K562 (cell line): ENCODE measurements around the gene RPS19BP1. TPM values are rescaled to one million over a fixed set of nuclear protein-coding genes. Genes with fewer than 3 reads are reported as not detected.

Experiments used
- ATAC-seq: fragments of 200-7000 bp; cut with Tn5 transposase; 3 replicates; pipeline ENCODE4 v1.9.1; 2020; ENCODE audit warnings: moderate library complexity
- BruUV-seq: library from RNA; stranded (reverse); fragments of 400-500 nt; replicated peaks from 2 replicates; lab custom pipeline; 2021; lab: Mats Ljungman, UMichigan
- CTCF ChIA-PET: fragments of 300-600 bp; formaldehyde crosslinking; extraction: SDS; loops from one replicate; lab custom pipeline; 2021; ENCODE audit warnings: low intra/inter-chr PET ratio; lab: Yijun Ruan, JAX
- POLR2A ChIA-PET: fragments of 300-600, 350-650 bp; sonication (Branson Sonifier 250); formaldehyde crosslinking; extraction: SDS; loops from one replicate; lab custom pipeline; 2021; ENCODE audit warnings: antibody characterized with exemption, inconsistent platforms; lab: Yijun Ruan, JAX
- DNase-seq, 4 experiments: peaks; one replicate each; pipeline versions ENCODE4 v3.0.0 to v3.0.0-alpha.2; 2011 to 2018; ENCODE audit warnings: low spot score in 3 of 4, mixed read lengths in 3 of 4; ENCODE audit errors: extremely low read depth in 1 of 4
- FAIRE-seq: peaks from 2 replicates; lab custom pipeline; 2011; peaks lifted over from hg19 to GRCh38; lab: Jason Lieb, UNC
- H2AFZ ChIP-seq: 2 replicates; pipeline ENCODE4 v1.6.0; 2011; ENCODE audit warnings: low read depth, low read length, control low read depth, inconsistent platforms
- H3K27ac ChIP-seq: fragments of 200-600 bp; 3 replicates; pipeline ENCODE4 v1.8.0; 2011; ENCODE audit warnings: low read depth, mild to moderate bottlenecking, control low read depth, inconsistent platforms, low read length, moderate library complexity, mixed read lengths; ENCODE audit errors: extremely low read depth
- H3K27me3 ChIP-seq, 2 experiments: fragments of 300-600 bp in 1 of 2; 2 replicates in 1 of 2; 3 replicates in 1 of 2; pipeline versions ENCODE4 v1.6.0 to v1.8.0; 2011; ENCODE audit warnings: inconsistent platforms in 2 of 2, low read length in 2 of 2, mild to moderate bottlenecking in 1 of 2, mixed read lengths in 1 of 2, moderate library complexity in 1 of 2; ENCODE audit not compliant: control insufficient read depth in 2 of 2, insufficient read depth in 2 of 2
- H3K36me3 ChIP-seq: fragments of 300-600 bp; 3 replicates; pipeline ENCODE4 v1.8.0; 2011; ENCODE audit warnings: mild to moderate bottlenecking, low read length, inconsistent platforms; ENCODE audit not compliant: control insufficient read depth, insufficient read depth
- H3K4me1 ChIP-seq, 2 experiments: fragments of 200-600 bp in 1 of 2; replicated peaks in 1 of 2; 2 replicates in 1 of 2; 3 replicates in 1 of 2; pipeline versions ENCODE4 v1.5.1 to v1.8.0; 2011; ENCODE audit warnings: inconsistent platforms in 2 of 2, low read length in 2 of 2, mild to moderate bottlenecking in 1 of 2, mixed read lengths in 1 of 2, moderate library complexity in 1 of 2; ENCODE audit not compliant: control insufficient read depth in 2 of 2, insufficient read depth in 2 of 2
- H3K4me2 ChIP-seq: 2 replicates; pipeline ENCODE4 v1.6.1; 2011; ENCODE audit warnings: low read length, control low read depth, inconsistent platforms, mixed read lengths; ENCODE audit not compliant: insufficient read depth
- H3K4me3 ChIP-seq: fragments of 200-600 bp; sonication (generic), shearing (Covaris generic); 2 replicates; pipeline ENCODE4 v1.5.1; 2016; ENCODE audit warnings: control low read depth, inconsistent platforms
- H3K79me2 ChIP-seq: fragments of 200-600 bp; 3 replicates; pipeline ENCODE4 v1.8.0; 2011; ENCODE audit warnings: low read length, inconsistent platforms; ENCODE audit not compliant: control insufficient read depth, insufficient read depth
- H3K9ac ChIP-seq, 2 experiments: 2 replicates each; pipeline versions ENCODE4 v1.6.0 to v1.6.1; 2011; ENCODE audit warnings: low read depth in 2 of 2, low read length in 2 of 2, control low read depth in 1 of 2, inconsistent platforms in 1 of 2, mild to moderate bottlenecking in 1 of 2, mixed read lengths in 1 of 2; ENCODE audit not compliant: insufficient read depth in 1 of 2
- H3K9me1 ChIP-seq: one replicate; pipeline ENCODE4 v1.6.0; 2011; ENCODE audit warnings: inconsistent platforms, mild to moderate bottlenecking, low read length, moderate library complexity; ENCODE audit not compliant: control insufficient read depth, insufficient read depth
- H3K9me3 ChIP-seq: replicated peaks from 2 replicates; pipeline ENCODE4 v1.5.1; 2011; ENCODE audit warnings: low read depth, low read length, inconsistent platforms; ENCODE audit not compliant: control insufficient read depth, insufficient read depth
- H4K20me1 ChIP-seq: replicated peaks from 2 replicates; pipeline ENCODE4 v1.6.1; 2011; ENCODE audit warnings: low read length, inconsistent platforms, mixed read lengths; ENCODE audit not compliant: control insufficient read depth, insufficient read depth
- CBFA2T2 ChIP-seq: fragments of 450-650 bp; conservative IDR thresholded peaks from 2 replicates; pipeline ENCODE4 v1.6.1; 2017; ENCODE audit warnings: mild to moderate bottlenecking
- EZH2 ChIP-seq: IDR thresholded peaks from 2 replicates; pipeline ENCODE4 v1.6.1; 2012; ENCODE audit warnings: low read depth, mild to moderate bottlenecking, inconsistent platforms, low read length, borderline replicate concordance
- FOXA3 ChIP-seq, 2 experiments: fragments of 450-650 bp in 1 of 2; sonication (generic) in 1 of 2; formaldehyde crosslinking; IDR thresholded peaks in 1 of 2; conservative IDR thresholded peaks in 1 of 2; 2 replicates each; pipeline versions ENCODE4 v1.4.0 to v1.8.0; 2020 to 2022; ENCODE audit warnings: mild to moderate bottlenecking in 2 of 2, missing genetic modification reagents in 1 of 2
- ILF3 ChIP-seq: fragments of 450-650 bp; IDR thresholded peaks from 2 replicates; pipeline ENCODE4 v1.6.1; 2018; ENCODE audit warnings: antibody characterized with exemption, mild to moderate bottlenecking, moderate library complexity, borderline replicate concordance
- KLF6 ChIP-seq: fragments of 250-450 bp; sonication (Bioruptor Pico); IDR thresholded peaks from 2 replicates; pipeline ENCODE4 v1.4.0; 2020; ENCODE audit warnings: mild to moderate bottlenecking, moderate library complexity, borderline replicate concordance
- MYBL2 ChIP-seq, 2 experiments: fragments of 450-650 bp in 1 of 2; sonication (generic) in 1 of 2; formaldehyde crosslinking in 1 of 2; IDR thresholded peaks; 2 replicates each; pipeline versions ENCODE4 v1.6.1 to v1.8.1; 2017 to 2022; ENCODE audit warnings: borderline replicate concordance in 1 of 2, inconsistent platforms in 1 of 2, low read depth in 1 of 2, mild to moderate bottlenecking in 1 of 2, missing genetic modification reagents in 1 of 2, moderate library complexity in 1 of 2
- NFYB ChIP-seq: IDR thresholded peaks from 2 replicates; pipeline ENCODE4 v1.6.1; 2011; ENCODE audit warnings: mild to moderate bottlenecking, moderate library complexity; ENCODE audit not compliant: insufficient read length; ENCODE audit errors: extremely low read depth
- RBBP5 ChIP-seq: fragments of 200-600 bp; sonication (generic); IDR thresholded peaks from 2 replicates; pipeline ENCODE4 v1.6.1; 2012; ENCODE audit warnings: borderline replicate concordance, mild to moderate bottlenecking, low read length, control low read depth, inconsistent platforms; ENCODE audit not compliant: insufficient read depth, poor library complexity, severe bottlenecking
- RBM34 ChIP-seq: fragments of 200-400 bp; formaldehyde crosslinking; IDR thresholded peaks from 2 replicates; pipeline ENCODE4 v1.6.1; 2018; ENCODE audit warnings: low read length, borderline replicate concordance; ENCODE audit not compliant: insufficient read depth
- SNRNP70 ChIP-seq: fragments of 200-400 bp; formaldehyde crosslinking; optimal IDR thresholded peaks from 2 replicates; pipeline ENCODE3; 2017; ENCODE audit warnings: low read depth, low read length
- STAT5A ChIP-seq: IDR thresholded peaks from 2 replicates; pipeline ENCODE4 v1.6.1; 2012; ENCODE audit warnings: low read length, inconsistent platforms, borderline replicate concordance
- THRAP3 ChIP-seq: fragments of 450-650 bp; IDR thresholded peaks from 2 replicates; pipeline ENCODE4 v1.6.1; 2016; ENCODE audit warnings: mild to moderate bottlenecking, inconsistent platforms, borderline replicate concordance
- TSC22D4 ChIP-seq: fragments of 450-650 bp; IDR thresholded peaks from 2 replicates; pipeline ENCODE4 v1.6.1; 2016; ENCODE audit warnings: missing genetic modification characterization, missing biosample characterization, control low read depth
- ZNF212 ChIP-seq: fragments of 450-650 bp; formaldehyde crosslinking; IDR thresholded peaks from 2 replicates; pipeline ENCODE4 v1.4.0; 2020; ENCODE audit warnings: mild to moderate bottlenecking
- ZNF263 ChIP-seq: sonication (generic); formaldehyde crosslinking; IDR thresholded peaks from 2 replicates; pipeline ENCODE4 v1.8.0; 2022; ENCODE audit warnings: mild to moderate bottlenecking, missing genetic modification reagents, borderline replicate concordance
- WGBS: fragments of 100-300 bp; shearing (Covaris generic); methylation state at CpG from one replicate; pipeline ENCODE4 v1.1.6; 2016; ENCODE audit warnings: low coverage, mixed read lengths; ENCODE audit not compliant: insufficient coverage; ENCODE audit errors: missing lambda C conversion rate; 5-methylcytosine and 5-hydroxymethylcytosine counted together
- in situ Hi-C: fragments of 300-500 bp; cut with MboI; formaldehyde crosslinking; loops from 4 replicates; pipeline ENCODE4 v1.15.0; 2018; ENCODE audit warnings: inconsistent platforms, mixed read lengths
- intact Hi-C: fragments of 100-400 bp; cut with micrococcal nuclease; formaldehyde crosslinking; loops from 2 replicates; pipeline ENCODE4 v1.14.2; 2022
- polyA plus RNA-seq, 8 experiments: library from polyadenylated mRNA; depleted of rRNA in 4 of 8; stranded (reverse) in 5 of 8; unstranded in 3 of 8; fragments of >200 nt; fragmentation: Nextera tagmentation in 2 of 8; fragmentation: Illumina TruSeq in 1 of 8; extraction: Ambion mirVana in 2 of 8; extraction: Trizol in 1 of 8; gene quantifications; 2 replicates each; pipeline versions ENCODE4 v1.2.1 to v1.2.3, GENCODE V29; 2011 to 2014; ENCODE audit warnings: inconsistent platforms in 1 of 8, missing spikeins in 1 of 8
- total RNA-seq, 7 experiments: library from RNA; depleted of rRNA in 6 of 7; stranded (reverse); fragments of >200 nt in 6 of 7; fragmentation: Illumina TruSeq in 2 of 7; extraction: Trizol in 2 of 7; gene quantifications; 2 replicates each; pipeline versions ENCODE4 v1.2.1 to v1.2.3, GENCODE V29; 2011 to 2021; ENCODE audit warnings: low replicate concordance in 1 of 7

The RPS19BP1 gene
- total and polyA plus RNA-seq, 9 of the 15 experiments (the other 6 are each of a cell fraction or from before 2014, with no cell fraction given), result 3.0 to 223 (median 84.3) TPM

DNA sequence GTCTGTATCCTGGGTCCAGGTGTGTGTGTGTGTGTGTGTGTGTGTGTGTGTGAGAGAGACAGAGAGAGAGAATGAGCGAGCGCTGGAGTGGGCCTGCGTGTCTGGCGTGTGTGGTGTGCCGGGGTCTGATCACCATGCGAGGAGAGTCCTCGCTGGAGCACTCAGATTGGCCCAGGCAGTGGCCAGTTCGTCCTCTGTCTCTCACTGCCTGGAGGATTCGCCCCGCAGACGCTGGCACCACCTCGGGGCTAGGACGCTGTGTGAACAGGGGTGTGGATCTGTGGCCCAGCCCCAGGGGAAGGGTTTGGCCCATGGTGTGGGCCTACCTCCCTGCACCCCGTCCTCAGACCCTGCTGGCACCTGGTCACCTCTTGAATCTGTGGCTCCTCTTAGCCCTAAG is 26.4 kb upstream of the RPS19BP1 start:
- WGBS, result 100% methylated on average over 3 of the region's 14 CpGs
- no peaks in the 10 kb centered on the region for H3K9me3 ChIP-seq
- CTCF ChIA-PET, result interaction anchor here (0.6 kb wide), 1 partner anchor 66 kb away, joined by 5 read pairs; no protein-coding TSS in a partner anchor
- no peaks in the 10 kb centered on the region for H3K79me2 ChIP-seq
- FAIRE-seq, result no peak
- peaks cover 0 to 31% of the 10 kb centered on the region in 2 experiments; a peak in 3 of 5 replicates for H3K4me1 ChIP-seq
- in situ Hi-C loops, result no loop called here
- no peaks in the 10 kb centered on the region for H3K27me3 ChIP-seq
- H2AFZ ChIP-seq, result no peak overlapping the region
- no peak for ATAC-seq
- peak overlapping the region in 1 of 2 experiments; percentile 4; a peak in 1 of 4 replicates for H3K9ac ChIP-seq
- H3K4me3 ChIP-seq, result no peak overlapping the region
- TF ChIP-seq NFYB (no peak), ZNF263 (CRISPR knock-in tag) (peak; percentile 77)
- TF ChIP-seq, all 486 proteins: peak for 1
- no peak for DNase-seq
- Histone ChIP-seq H3K4me2 (no peak overlapping the region), H3K27ac (no peak overlapping the region), H3K9me1 (no peaks in the 10 kb centered on the region), H4K20me1 (0 out of 2 replicates have a peak, but pooled peaks cover 4% of the 10 kb centered on the region), H3K36me3 (no peaks in the 10 kb centered on the region)
- BruUV-seq, result no TSS peak
- POLR2A ChIA-PET, result interaction anchor here (0.8 to 1.9 kb wide), 3 partner anchors 12 to 485 kb away, joined by 3 to 5 read pairs (median 3); partner anchors contain the start of gene CACNA1I
- intact Hi-C loops, result loop anchor here (5.0 kb wide), 1 partner anchor 463 kb away; no protein-coding TSS in a partner anchor

DNA sequence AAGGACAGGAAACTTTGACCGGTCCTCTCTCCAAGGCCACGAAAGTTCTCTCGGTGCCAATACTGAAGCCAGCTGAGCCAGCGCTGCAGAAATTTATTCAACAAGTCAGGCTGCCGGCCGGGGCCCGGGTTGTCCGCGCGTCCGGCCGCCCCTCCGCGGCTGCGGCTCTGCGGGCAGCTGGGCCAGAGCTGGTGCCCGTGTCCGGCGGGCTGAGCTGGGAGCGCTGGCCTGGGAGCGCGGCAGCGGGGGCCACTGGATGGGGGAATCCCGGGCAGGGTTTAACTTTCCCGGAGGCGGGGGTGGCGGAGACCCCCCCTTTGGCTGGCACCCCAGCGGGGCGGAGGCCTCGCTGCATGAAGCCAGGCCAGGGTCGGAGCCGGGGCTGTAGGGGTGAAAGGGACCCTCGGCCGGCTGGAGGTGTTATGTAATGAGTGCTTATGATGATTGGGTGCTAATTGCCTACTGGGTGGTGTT is 25.7 kb upstream of the RPS19BP1 start:
- ATAC-seq, result no peak
- Histone ChIP-seq H3K36me3 (no peaks in the 10 kb centered on the region), H3K9me3 (no peaks in the 10 kb centered on the region), H3K79me2 (no peaks in the 10 kb centered on the region), H3K9me1 (no peaks in the 10 kb centered on the region), H3K4me3 (0 out of 2 replicates have a peak overlapping the region, but pooled peaks have one; percentile 6), H3K4me2 (no peak overlapping the region), H3K27me3 (no peaks in the 10 kb centered on the region), H2AFZ (no peak overlapping the region), H3K27ac (no peak overlapping the region), H3K9ac (no peak overlapping the region), H3K4me1 (peaks cover 0 to 31% of the 10 kb centered on the region in 2 experiments; a peak in 3 of 5 replicates), H4K20me1 (0 out of 2 replicates have a peak, but pooled peaks cover 4% of the 10 kb centered on the region)
- CTCF ChIA-PET, result no interaction called here
- in situ Hi-C loops (no loop called here), intact Hi-C loops (loop anchor here (5.0 kb wide), 1 partner anchor 464 kb away; no protein-coding TSS in a partner anchor)
- no TSS peak for BruUV-seq
- POLR2A ChIA-PET, result interaction anchor here (0.8 to 1.9 kb wide), 3 partner anchors 13 to 486 kb away, joined by 3 to 5 read pairs (median 3); partner anchors contain the start of gene CACNA1I
- FAIRE-seq, result no peak
- DNase-seq, result no peak
- 82% methylated on average over 8 of the region's 34 CpGs for WGBS
- no peak for TF ChIP-seq RBM34
- no peak for TF ChIP-seq TSC22D4
- no peak for TF ChIP-seq EZH2
- TF ChIP-seq KLF6 (CRISPR knock-in tag), result no peak
- no peak for TF ChIP-seq RBBP5
- no peak for TF ChIP-seq ZNF212
- no peak for TF ChIP-seq ILF3
- TF ChIP-seq MYBL2 (IDR thresholded peaks at IDR 0.05; ENCODE audit: low read depth), result no peak
- TF ChIP-seq MYBL2 (CRISPR knock-in tag; IDR thresholded peaks at IDR 0.05; ENCODE audit: borderline replicate concordance), result no peak
- no peak for TF ChIP-seq THRAP3
- no peak for TF ChIP-seq CBFA2T2
- TF ChIP-seq FOXA3 (CRISPR knock-in tag; conservative IDR thresholded peaks at IDR 0.05 in 1 of 2, IDR thresholded peaks at IDR 0.05 in 1 of 2), result no peak
- no peak for TF ChIP-seq SNRNP70
- no peak for TF ChIP-seq STAT5A
